ENCODE measurements around the gene ZNRF3.

DNA sequence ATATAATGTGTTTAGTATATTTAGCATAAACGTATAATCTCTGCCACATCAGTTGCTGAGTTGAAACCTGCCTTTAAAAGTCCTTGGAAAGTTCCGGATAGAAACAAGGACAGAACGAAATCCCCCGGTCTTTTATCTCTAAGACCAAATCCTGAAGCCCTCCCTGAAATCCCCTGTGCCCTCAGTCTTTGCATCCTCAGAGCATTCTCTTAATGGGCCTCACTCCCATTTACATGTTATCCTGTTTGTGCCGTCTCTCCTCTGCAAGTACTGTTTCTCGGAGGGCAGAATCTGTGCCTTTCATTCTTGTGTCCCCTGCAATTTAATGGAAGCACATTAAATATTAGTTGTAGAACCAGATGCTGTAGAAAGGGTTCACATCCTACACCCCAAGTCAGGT is 56.0 kb downstream of the ZNRF3 start:
- TF ChIP-seq, protein P1, sequence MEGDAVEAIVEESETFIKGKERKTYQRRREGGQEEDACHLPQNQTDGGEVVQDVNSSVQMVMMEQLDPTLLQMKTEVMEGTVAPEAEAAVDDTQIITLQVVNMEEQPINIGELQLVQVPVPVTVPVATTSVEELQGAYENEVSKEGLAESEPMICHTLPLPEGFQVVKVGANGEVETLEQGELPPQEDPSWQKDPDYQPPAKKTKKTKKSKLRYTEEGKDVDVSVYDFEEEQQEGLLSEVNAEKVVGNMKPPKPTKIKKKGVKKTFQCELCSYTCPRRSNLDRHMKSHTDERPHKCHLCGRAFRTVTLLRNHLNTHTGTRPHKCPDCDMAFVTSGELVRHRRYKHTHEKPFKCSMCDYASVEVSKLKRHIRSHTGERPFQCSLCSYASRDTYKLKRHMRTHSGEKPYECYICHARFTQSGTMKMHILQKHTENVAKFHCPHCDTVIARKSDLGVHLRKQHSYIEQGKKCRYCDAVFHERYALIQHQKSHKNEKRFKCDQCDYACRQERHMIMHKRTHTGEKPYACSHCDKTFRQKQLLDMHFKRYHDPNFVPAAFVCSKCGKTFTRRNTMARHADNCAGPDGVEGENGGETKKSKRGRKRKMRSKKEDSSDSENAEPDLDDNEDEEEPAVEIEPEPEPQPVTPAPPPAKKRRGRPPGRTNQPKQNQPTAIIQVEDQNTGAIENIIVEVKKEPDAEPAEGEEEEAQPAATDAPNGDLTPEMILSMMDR (conservative IDR thresholded peaks at IDR 0.05; ENCODE audit: low read depth, low read length): no peak
- no peak for TF ChIP-seq EZH2 (IDR thresholded peaks at IDR 0.05; ENCODE audit: low read length, unreplicated experiment)
- TF ChIP-seq EZH2phosphoT487 (IDR thresholded peaks at IDR 0.05; ENCODE audit: borderline replicate concordance, low read length): no peak
